Endothelial cell (in vitro differentiated cells): Measurements from ENCODE around the gene RECQL5. TPM values are rescaled to one million over a fixed set of nuclear protein-coding genes. Genes with fewer than 3 reads are reported as not detected.

Experiments used
- DNase-seq: peaks from one replicate; pipeline ENCODE4 v3.0.0; 2021; ENCODE audit warnings: low spot score
- H3K27ac Mint-ChIP-seq: one replicate; pipeline ENCODE4 v1.8.0; 2021; ENCODE audit warnings: mixed read lengths, inconsistent platforms; ENCODE audit not compliant: unreplicated experiment
- H3K27me3 Mint-ChIP-seq: one replicate; pipeline ENCODE4 v1.8.0; 2021; ENCODE audit warnings: mild to moderate bottlenecking, moderate library complexity, mixed read lengths, inconsistent platforms; ENCODE audit not compliant: unreplicated experiment
- H3K36me3 Mint-ChIP-seq: one replicate; pipeline ENCODE4 v1.8.0; 2021; ENCODE audit warnings: mild to moderate bottlenecking, low read depth, mixed read lengths, inconsistent platforms; ENCODE audit not compliant: unreplicated experiment
- H3K4me1 Mint-ChIP-seq: one replicate; pipeline ENCODE4 v1.8.0; 2021; ENCODE audit warnings: mild to moderate bottlenecking, mixed read lengths, inconsistent platforms; ENCODE audit not compliant: unreplicated experiment
- H3K4me3 Mint-ChIP-seq: one replicate; pipeline ENCODE4 v1.8.0; 2021; ENCODE audit warnings: mild to moderate bottlenecking, mixed read lengths, inconsistent platforms; ENCODE audit not compliant: unreplicated experiment
- H3K9me3 Mint-ChIP-seq: one replicate; pipeline ENCODE4 v1.8.0; 2021; ENCODE audit warnings: mixed read lengths, inconsistent platforms; ENCODE audit not compliant: unreplicated experiment
- CTCF ChIP-seq: fragments of 200-600 bp; sonication (generic); IDR thresholded peaks from one replicate; pipeline ENCODE4 v1.5.0; 2021; ENCODE audit warnings: antibody characterized with exemption; ENCODE audit not compliant: unreplicated experiment
- long read RNA-seq: library from polyadenylated mRNA; unstranded; transcript quantifications from one replicate; pipeline ENCODE4 v2.0.0, GENCODE V29; 2020; ENCODE audit not compliant: unreplicated experiment
- total RNA-seq: library from RNA; stranded (reverse); fragmentation: NEBNext Ultra II Directional; extraction: Animal tissue kit (Norgen Biotek cat#: 25700); gene quantifications from one replicate; pipeline ENCODE4 v1.2.1, GENCODE V29; 2021; ENCODE audit not compliant: unreplicated experiment

Gene RECQL5
- total RNA-seq: 40.2 TPM
- long read RNA-seq, partial matches to known transcripts: 2 of 9 reads
- long read RNA-seq, other reads (novel, unspliced or antisense): 3 of 9 reads

GRCh38 chr17:75666959-75667790 is at the start of gene RECQL5, which contains the start of gene SAP30BP:
Gene RECQL5, minus strand, starts transcription at chr17:75667154. Its CDS starts 597 bp downstream, at chr17:75666557.
Gene SAP30BP, plus strand, starts transcription at chr17:75667338. Its CDS starts 35 bp downstream, at chr17:75667373.
- H3K27ac Mint-ChIP-seq: peak within 1 kb of the TSS; percentile 74
- peaks cover 22% of the 10 kb centered on the region for H3K4me1 Mint-ChIP-seq
- no peaks in the 10 kb centered on the region for H3K9me3 Mint-ChIP-seq
- peak within 1 kb of the TSS; percentile 74 for H3K4me3 Mint-ChIP-seq
- no peak for TF ChIP-seq CTCF
- peak; percentile 98 for DNase-seq
- H3K27me3 Mint-ChIP-seq: peaks cover 1% of the 10 kb centered on the region
- H3K36me3 Mint-ChIP-seq: peaks cover 15% of the 10 kb centered on the region

- H3K9me3 Mint-ChIP-seq: no peaks in the 10 kb centered on the region
- DNase-seq: no peak
- H3K36me3 Mint-ChIP-seq: peaks cover 12% of the 10 kb centered on the region
- H3K4me3 Mint-ChIP-seq: no peak overlapping the region
- H3K4me1 Mint-ChIP-seq: no peaks in the 10 kb centered on the region
- no peak for TF ChIP-seq CTCF
- H3K27ac Mint-ChIP-seq: no peak overlapping the region
- H3K27me3 Mint-ChIP-seq: peaks cover 2% of the 10 kb centered on the region
Measured at GRCh38 chr17:75712446-75712845, 45.5 kb upstream of the RECQL5 start.

- Mint-ChIP-seq H3K36me3 (peaks cover 40% of the 10 kb centered on the region), H3K27me3 (peaks cover 4% of the 10 kb centered on the region), H3K4me1 (no peaks in the 10 kb centered on the region), H3K27ac (peak overlapping the region; percentile 54), H3K9me3 (no peaks in the 10 kb centered on the region), H3K4me3 (peak overlapping the region; percentile 76)
- no peak for TF ChIP-seq CTCF
- DNase-seq: no peak
Measured at GRCh38 chr17:75707079-75707571, 40.2 kb upstream of the RECQL5 start.

- Mint-ChIP-seq H3K9me3 (no peaks in the 10 kb centered on the region), H3K36me3 (peaks cover 47% of the 10 kb centered on the region), H3K4me1 (no peaks in the 10 kb centered on the region), H3K4me3 (no peak overlapping the region), H3K27me3 (peaks cover 4% of the 10 kb centered on the region), H3K27ac (no peak overlapping the region)
- DNase-seq: no peak
- TF ChIP-seq CTCF: no peak
Measured at GRCh38 chr17:75706042-75706728, 39.2 kb upstream of the RECQL5 start.
